ENCODE data around the gene PDE1C.

GRCh38 chr7:31794851-31795344, 275.3 kb downstream of the PDE1C start:
- TF ChIP-seq CTCF (IDR thresholded peaks at IDR 0.05): no peak
- no peak for TF ChIP-seq ZFX (IDR thresholded peaks at IDR 0.05; ENCODE audit: borderline replicate concordance)
